Activated CD8-positive, alpha-beta memory T cell treated with anti-CD3 and anti-CD28 coated beads, Interleukin-2, amount 50 U/mL, for 1 hour (primary cell): ENCODE data around the gene HSPD1.

Experiments used
- DNase-seq: peaks from one replicate; pipeline ENCODE4 v3.0.0-alpha.2; 2020; ENCODE audit errors: extremely low read depth

The HSPD1 gene

DNA sequence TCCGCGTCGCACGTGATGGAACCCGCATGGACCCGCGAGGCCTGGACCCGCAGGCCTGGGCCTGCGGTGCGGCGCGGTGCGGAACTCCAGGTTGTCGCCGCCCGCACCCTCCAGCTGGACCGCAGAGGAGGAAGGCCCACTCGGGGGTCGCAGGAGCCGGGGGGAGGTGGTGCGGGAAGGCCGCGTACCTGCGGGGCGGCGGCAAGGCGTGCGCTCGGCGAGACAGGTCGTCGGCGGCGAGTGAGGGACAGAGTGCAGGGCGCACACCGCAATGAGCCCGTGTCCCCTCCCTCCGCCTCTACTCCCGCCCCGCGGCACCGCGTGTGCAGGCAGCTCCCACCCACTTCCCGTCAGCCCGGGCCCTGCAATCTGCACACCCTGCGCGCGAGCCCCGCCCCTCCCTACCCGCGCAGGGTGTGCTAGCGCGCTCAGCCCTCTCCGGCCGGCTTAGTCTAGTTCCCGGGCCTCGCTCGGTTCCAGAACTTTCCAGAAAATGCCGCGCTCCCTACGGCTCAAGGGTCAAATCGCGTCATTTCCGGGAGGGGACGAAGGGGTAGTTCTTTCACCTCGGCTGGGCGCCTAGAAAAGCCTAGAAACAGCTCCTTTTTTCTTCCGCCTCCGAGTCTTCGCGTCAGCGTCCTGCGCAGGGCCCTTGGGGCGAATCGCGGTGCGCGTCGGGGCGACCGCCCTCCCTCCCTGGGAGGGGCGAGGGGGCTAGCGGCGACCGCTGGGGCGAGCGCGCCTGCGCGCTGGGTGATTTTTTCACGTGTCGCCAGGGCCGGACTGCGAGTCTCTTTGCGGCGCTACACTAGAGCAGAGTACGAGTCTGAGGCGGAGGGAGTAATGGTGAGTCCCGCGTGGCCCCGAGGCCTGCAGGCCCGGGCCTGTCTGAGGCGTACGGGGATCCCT lies at the start of gene HSPD1, which contains the start of gene HSPE1:
Gene HSPD1, minus strand, starts transcription at position 247 of the 909 bp plus-strand sequence. CDS start 992 bp downstream, outside the sequence.
Gene HSPE1, plus strand, starts transcription at position 786 of the 909 bp plus-strand sequence. Its CDS starts 58 bp downstream, at position 844.
- DNase-seq: peak; percentile 96

DNA sequence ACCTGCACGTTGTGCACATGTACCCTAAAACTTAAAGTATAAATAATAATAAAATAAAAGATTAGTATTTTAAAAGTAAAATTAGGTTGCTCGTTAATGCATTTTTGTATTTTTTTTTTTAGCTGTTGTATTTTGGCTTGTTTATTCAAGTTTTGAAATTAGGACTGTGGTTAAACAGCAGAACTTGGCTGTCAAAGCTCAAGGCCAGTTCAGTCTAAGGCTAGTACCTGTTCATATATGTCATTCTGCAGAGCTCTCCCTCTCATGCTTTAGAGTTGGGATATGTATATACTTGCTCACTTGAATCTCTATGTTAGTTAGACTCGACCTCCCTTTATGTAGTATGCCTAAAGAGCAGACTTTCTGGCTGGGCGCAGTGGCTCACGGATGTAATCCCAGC lies 48.9 kb upstream of the HSPD1 start:
- no peak for DNase-seq

GRCh38 chr2:197547163-197547900 lies 47.7 kb upstream of the HSPD1 start:
- no peak for DNase-seq

GRCh38 chr2:197543206-197543605 lies 43.6 kb upstream of the HSPD1 start:
- DNase-seq: no peak

GRCh38 chr2:197539734-197540133 lies 40.1 kb upstream of the HSPD1 start:
- DNase-seq: no peak

- DNase-seq: no peak
Observed at GRCh38 chr2:197538412-197538811, 38.8 kb upstream of the HSPD1 start.

DNA sequence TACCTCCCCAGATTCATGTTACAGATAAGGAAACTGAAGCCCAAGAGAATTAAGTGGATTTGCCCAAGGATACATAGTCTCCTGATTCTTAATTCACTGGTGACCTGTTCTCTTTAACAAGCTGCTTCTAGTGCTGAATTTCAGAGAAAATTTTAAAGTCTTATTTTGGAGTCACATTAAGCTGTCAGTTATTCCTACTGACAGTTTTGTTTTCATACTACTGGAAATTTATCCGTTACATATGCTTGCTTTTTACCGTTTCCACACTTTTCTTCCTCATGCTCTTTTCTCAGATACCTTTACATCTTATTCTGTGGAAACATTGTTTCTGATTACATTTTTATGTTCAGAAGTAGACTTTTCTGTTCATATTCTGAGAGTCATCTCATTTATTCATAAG lies 17.5 kb upstream of the HSPD1 start:
- DNase-seq: no peak

DNA sequence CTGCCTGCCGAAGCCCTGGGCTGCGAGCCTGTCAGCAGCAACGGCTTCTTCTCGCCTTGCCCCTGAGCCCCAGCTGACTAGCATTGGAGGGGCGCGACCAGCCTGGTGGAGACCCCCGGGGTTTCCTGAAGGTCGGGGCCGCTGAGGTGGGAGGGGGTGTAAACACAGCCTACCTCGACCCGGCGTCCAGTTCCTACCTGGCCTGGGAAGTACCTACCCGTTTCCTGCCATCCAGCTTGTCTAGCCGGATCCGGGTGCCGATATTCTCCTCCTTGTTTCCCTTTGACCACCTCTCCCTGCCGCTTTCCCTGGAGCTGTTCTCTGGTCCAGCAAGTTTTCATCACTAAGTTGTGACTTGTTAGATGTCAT lies 16.7 kb upstream of the HSPD1 start:
- no peak for DNase-seq

DNA sequence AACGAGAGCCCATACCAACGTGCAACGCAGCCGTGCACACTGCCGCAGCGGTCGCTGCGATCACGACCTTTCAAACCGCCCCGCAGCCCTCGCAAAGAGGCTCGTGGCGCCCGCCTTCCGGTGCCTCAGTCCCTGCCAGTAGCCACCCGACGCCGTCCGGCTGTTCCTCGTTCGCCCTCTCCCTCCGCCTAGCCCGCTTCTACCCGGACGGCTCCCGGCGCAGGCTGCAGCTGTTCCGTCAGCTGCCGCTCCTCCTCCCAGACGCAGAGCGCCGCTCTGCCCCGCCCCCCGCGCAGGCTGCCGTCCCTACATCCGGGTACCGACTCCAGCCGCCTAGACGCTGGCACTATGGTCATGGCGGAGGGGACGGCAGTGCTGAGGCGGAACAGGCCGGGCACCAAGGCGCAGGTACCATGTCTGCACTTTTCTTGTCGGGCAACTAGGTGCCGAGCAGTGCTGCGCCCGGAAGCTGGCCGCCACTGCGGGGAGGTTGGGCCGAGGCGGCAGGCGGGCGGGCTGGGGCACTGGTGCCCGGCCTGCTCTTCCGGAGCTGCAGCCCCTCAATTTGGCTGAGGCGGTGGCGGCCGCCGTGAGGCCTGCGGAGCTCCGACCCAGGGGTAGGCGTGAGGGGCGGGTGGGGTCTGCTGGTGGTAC lies 16.2 kb upstream of the HSPD1 start, which contains the start of gene MOB4:
Gene MOB4, plus strand, starts transcription at position 328 of the 654 bp plus-strand sequence. Its CDS starts 21 bp downstream, at position 349.
- peak; percentile 71 for DNase-seq

DNA sequence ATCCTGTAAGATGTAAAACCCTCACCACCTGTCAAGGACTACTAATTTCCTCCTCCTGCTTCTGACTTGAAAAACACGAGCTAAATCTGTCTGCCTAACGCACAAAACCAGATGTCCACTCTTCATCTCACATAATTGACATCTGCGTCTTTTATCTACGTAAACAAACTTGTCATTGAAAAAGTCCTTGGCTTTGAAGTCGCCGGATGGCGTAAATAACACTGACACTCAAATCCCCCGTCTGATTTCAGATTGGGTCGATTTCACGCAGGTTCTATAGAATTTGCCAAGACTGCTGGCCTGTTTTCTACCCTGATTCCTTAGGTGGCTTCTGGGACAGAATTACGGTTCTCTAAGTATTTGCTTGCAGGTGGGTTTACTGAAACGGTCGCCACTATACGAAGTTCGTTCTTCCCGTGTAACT lies 15.7 kb upstream of the HSPD1 start:
- DNase-seq: no peak

- no peak for DNase-seq
Observed at GRCh38 chr2:197514754-197515153, 15.1 kb upstream of the HSPD1 start.

- no peak for DNase-seq
Observed at GRCh38 chr2:197513915-197514314, 14.3 kb upstream of the HSPD1 start.

GRCh38 chr2:197506658-197507057 lies 7.0 kb upstream of the HSPD1 start:
- no peak for DNase-seq

DNA sequence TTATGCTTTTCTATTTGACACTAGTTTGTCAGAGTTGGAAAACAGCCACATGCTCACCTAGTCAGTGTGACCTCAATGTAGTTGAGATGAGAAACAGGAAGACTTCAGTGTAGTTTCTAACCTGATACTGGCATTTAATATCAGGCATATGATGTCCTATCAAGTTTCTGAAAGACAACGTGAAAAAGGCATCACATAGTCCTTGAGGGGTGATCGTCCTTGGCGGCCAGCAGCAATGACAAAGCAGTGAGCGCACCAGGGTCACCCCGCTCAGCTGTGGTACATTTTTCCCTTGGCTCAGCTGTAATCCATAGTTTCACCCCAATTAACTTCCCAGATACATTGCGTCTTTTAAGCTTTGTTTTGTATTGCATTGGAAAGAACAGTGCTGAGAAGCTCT lies 4.9 kb upstream of the HSPD1 start:
- DNase-seq: no peak

DNA sequence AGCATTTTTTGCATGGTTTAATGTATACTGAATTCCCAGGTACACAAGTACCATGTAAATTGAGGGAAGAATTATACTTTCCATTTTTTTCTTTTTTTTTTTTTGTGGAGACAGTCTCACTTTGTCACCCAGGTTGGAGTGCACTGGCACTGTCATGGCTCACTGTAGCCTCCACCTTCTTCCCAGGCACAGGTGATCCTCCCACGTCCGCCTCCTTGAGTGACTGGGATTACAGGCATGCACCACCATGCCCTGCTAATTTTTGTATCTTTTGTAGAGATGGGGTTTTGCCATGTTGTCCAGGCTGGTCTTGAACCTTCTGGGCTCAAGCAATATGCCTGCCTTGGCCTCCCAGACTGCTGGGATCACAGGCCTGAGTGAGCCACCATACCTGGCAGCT lies 4.4 kb upstream of the HSPD1 start:
- no peak for DNase-seq

GRCh38 chr2:197502685-197503084 lies 3.0 kb upstream of the HSPD1 start:
- no peak for DNase-seq

- no peak for DNase-seq
Observed at GRCh38 chr2:197502201-197502600, 2.6 kb upstream of the HSPD1 start.

- DNase-seq: no peak
Observed at GRCh38 chr2:197500503-197501131, 977 bp upstream of the HSPD1 start.

- no peak for DNase-seq
Observed at GRCh38 chr2:197498937-197499593, 575 bp downstream of the HSPD1 start.

GRCh38 chr2:197498235-197498936 lies 1.3 kb downstream of the HSPD1 start:
- DNase-seq: no peak
